NCI-H1048 (cell line): ENCODE data around the gene GPR160.

ENCODE experiments used
- DNase-seq: peaks from one replicate; lab custom pipeline; 2025; lab: John Stamatoyannopoulos, UW

GPR160 gene

GRCh38 chr3:170027233-170028102 is 10.3 kb upstream of the GPR160 start:
- DNase-seq = no peak

- no peak for DNase-seq
Observed at GRCh38 chr3:170033489-170033888, 4.3 kb upstream of the GPR160 start.

- DNase-seq = no peak
Observed at GRCh38 chr3:170038434-170039110, 777 bp downstream of the GPR160 start.

- no peak for DNase-seq
Observed at GRCh38 chr3:170040418-170040817, 2.6 kb downstream of the GPR160 start.

DNA sequence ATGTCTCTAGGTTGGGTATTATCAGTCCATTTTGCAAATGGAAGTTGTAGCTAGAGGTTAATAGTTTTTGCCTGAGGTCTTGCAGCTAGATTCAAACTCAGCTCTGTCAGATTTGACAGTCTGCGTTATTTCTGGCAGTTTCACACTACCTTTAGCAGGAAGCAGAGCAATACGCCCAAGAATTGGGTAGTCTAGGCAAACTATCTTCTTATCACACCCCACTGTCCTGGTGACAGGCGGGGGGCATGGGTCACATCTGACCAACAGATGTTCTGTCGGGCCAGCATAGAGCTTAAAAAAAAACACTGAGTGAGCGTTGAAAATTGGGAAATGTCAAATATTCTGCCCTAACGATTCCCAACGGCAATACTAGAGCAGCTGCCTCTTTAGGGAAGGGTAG is 5.7 kb downstream of the GPR160 start:
- DNase-seq = no peak

GRCh38 chr3:170044271-170044670 is 6.5 kb downstream of the GPR160 start:
- no peak for DNase-seq

GRCh38 chr3:170044795-170045244 is 7.0 kb downstream of the GPR160 start:
- DNase-seq = no peak

- no peak for DNase-seq
Observed at GRCh38 chr3:170046269-170047132, 8.7 kb downstream of the GPR160 start.

DNA sequence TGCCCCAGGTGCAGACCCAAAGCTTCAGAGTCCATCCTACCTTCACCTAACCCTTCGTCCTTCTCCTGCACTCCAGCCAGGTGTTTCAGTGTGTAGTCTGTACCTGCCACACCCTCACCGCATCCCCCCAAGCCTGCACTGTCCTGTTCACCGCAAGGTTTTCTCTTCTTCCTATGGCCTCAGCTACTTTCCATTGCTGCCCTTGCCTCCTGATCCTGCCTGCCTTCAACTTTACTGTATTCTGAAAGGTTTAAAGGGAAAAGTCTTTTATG is 9.3 kb downstream of the GPR160 start:
- DNase-seq = no peak

DNA sequence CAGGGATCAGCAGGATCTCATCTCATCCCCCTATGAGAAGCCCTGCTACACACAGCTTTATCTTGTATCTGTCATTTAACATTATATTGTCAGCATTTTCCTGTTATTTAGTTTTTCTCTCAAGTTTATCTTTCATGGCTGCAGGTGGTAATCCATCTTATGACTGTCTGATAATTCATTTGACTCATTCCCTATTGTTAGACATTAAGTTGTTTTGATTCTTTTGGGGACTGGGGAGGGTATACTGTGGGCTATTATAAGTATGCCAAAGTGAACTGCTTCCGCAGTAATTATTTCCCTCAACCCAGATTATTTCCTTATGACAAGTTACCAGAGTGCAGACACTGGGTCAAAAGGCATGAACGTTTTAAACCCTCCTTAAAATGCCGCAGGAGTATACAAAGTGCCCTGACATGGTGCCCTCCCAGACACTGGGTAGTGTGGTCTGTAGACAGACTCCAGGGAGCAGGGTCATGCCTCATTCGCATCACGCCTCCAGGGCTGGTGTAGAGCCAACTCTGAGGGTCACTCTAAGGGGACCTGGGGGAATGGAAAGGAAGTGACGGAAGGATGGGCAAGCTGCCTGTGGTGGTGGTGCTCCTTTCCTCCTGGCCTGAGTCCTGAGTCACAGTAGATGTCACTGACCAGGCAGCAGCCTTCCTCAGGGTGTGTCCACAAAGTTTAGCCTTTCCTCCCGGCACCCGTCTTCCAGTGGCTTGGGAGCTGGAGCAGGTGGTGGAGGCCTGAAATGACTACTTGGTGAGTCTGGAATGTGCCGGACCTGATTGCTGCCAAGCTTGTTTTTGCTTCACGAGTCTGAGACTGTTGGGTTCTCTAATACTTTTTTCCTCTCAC is 11.6 kb downstream of the GPR160 start:
- no peak for DNase-seq

GRCh38 chr3:170050753-170051152 is 13.0 kb downstream of the GPR160 start:
- no peak for DNase-seq

DNA sequence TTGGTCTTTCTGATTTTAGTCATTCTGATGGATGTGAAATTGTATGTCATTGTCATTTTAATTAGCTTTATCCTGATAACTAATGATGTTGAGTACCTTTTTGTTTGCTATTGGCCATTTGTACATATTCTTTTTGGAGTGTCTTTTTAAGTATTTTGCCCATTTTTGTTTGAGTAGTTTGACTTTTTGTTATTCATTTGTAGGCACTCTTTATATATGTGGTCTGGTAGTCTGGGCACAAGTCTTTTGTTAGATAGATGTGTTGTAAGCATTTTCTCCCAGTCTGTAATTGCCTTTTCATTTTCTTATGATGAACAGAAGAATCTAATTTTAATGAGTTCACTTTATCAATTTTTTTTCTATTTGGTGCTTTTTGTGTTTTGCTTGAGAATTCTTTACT is 14.6 kb downstream of the GPR160 start:
- no peak for DNase-seq

- no peak for DNase-seq
Observed at GRCh38 chr3:170054204-170054603, 16.4 kb downstream of the GPR160 start.

- DNase-seq = no peak
Observed at GRCh38 chr3:170055209-170055608, 17.4 kb downstream of the GPR160 start.

- no peak for DNase-seq
Observed at GRCh38 chr3:170056710-170057454, 19.1 kb downstream of the GPR160 start.

- DNase-seq = no peak
Observed at GRCh38 chr3:170057550-170057949, 19.8 kb downstream of the GPR160 start.

GRCh38 chr3:170058127-170058526 is 20.3 kb downstream of the GPR160 start:
- no peak for DNase-seq

DNA sequence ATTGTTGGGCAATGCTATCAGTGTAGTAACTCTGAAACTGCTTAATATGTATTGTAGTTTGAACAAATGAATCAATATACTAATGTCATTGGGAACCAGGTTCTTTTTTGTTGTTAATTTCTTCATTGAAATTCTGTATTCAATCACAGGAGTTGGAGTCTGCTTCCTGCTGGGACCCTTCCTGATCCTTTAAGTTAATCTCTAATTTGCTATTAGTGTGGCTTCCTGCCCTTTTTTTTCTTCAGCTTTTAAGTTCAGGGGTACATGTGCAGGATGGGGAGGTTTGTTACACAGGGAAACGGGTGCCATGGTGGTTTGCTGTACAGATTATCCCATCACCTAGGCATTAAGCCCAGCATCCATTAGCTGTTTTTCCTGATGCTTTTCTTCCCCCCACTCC is 21.7 kb downstream of the GPR160 start:
- DNase-seq = no peak

GRCh38 chr3:170062068-170062467 is 24.3 kb downstream of the GPR160 start:
- no peak for DNase-seq

DNA sequence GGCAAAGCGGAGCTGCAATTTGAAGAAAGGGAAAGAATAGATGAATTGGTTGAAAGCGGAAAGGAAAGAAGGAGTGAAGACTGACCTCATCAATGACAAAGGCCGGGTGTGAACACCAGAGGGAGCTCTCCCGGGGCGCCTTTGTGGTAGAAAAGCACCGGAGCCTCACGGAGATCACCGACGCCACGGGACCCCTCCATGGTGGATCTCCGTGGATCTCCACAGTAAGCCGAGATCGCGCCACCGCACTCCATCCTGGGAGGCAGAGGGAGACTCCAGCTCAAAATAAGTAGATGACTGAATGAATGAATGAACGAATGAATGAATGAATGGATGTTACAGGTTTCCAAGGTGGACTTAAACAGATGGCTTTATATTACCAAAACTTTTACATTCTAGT is 25.0 kb downstream of the GPR160 start:
- DNase-seq = no peak

- no peak for DNase-seq
Observed at GRCh38 chr3:170063691-170064090, 25.9 kb downstream of the GPR160 start.
